DND-41 (cell line): ENCODE data around the gene PLAC8.

Source experiments
- ATAC-seq: fragments of 200-7000 bp; cut with Tn5 transposase; 3 replicates; pipeline ENCODE4 v1.9.1; 2021; ENCODE audit warnings: low read depth; ENCODE audit not compliant: insufficient read depth
- DNase-seq: peaks from one replicate; pipeline ENCODE4 v3.0.0-alpha.2; 2020
- H2AFZ ChIP-seq: 2 replicates; pipeline ENCODE4 v1.6.0; 2012; ENCODE audit warnings: low read depth, low read length
- H3K27ac ChIP-seq: 2 replicates; pipeline ENCODE4 v1.5.1; 2012; ENCODE audit warnings: low read length, inconsistent platforms
- H3K27me3 ChIP-seq: fragments of 200-600 bp; sonication (generic); 2 replicates; pipeline ENCODE4 v1.6.0; 2012; ENCODE audit warnings: low read length, mild to moderate bottlenecking, inconsistent platforms; ENCODE audit not compliant: insufficient read depth, poor library complexity
- H3K36me3 ChIP-seq: 2 replicates; pipeline ENCODE4 v1.5.1; 2012; ENCODE audit warnings: low read length, inconsistent platforms; ENCODE audit not compliant: insufficient read depth
- H3K4me1 ChIP-seq: 2 replicates; pipeline ENCODE4 v1.5.1; 2012; ENCODE audit warnings: mild to moderate bottlenecking, low read length; ENCODE audit not compliant: insufficient read depth
- H3K4me2 ChIP-seq: 2 replicates; pipeline ENCODE4 v1.6.0; 2012; ENCODE audit warnings: mild to moderate bottlenecking, moderate library complexity, low read length, inconsistent platforms; ENCODE audit not compliant: insufficient read depth
- H3K4me3 ChIP-seq, 2 experiments: fragments of 200-600 bp in 1 of 2; shearing (Covaris generic) in 1 of 2; 2 replicates each; pipeline ENCODE4 v1.5.1; 2012 to 2016; ENCODE audit warnings: inconsistent platforms in 2 of 2, low read length in 2 of 2, mild to moderate bottlenecking in 2 of 2, low read depth in 1 of 2, moderate library complexity in 1 of 2
- H3K79me2 ChIP-seq: 2 replicates; pipeline ENCODE4 v1.6.0; 2012; ENCODE audit warnings: low read length, inconsistent platforms; ENCODE audit not compliant: insufficient read depth
- H3K9ac ChIP-seq: 2 replicates; pipeline ENCODE4 v1.6.0; 2012; ENCODE audit warnings: low read depth, mild to moderate bottlenecking, inconsistent platforms, low read length, moderate library complexity
- H3K9me3 ChIP-seq: 2 replicates; pipeline ENCODE4 v1.5.1; 2012; ENCODE audit warnings: low read length, moderate library complexity, mild to moderate bottlenecking, inconsistent platforms; ENCODE audit not compliant: insufficient read depth, severe bottlenecking
- H4K20me1 ChIP-seq: 2 replicates; pipeline ENCODE4 v1.6.0; 2012; ENCODE audit warnings: low read length; ENCODE audit not compliant: insufficient read depth
- EZH2 ChIP-seq: IDR thresholded peaks from 3 replicates; pipeline ENCODE4 v1.6.1; 2012; ENCODE audit warnings: borderline replicate concordance, low read depth, mild to moderate bottlenecking, moderate library complexity, low read length, inconsistent platforms; ENCODE audit not compliant: severe bottlenecking
- TF ChIP-seq, protein P1 (sequence below): IDR thresholded peaks from 2 replicates; pipeline ENCODE4 v1.5.1; 2012; ENCODE audit warnings: borderline replicate concordance, low read length, moderate library complexity, mild to moderate bottlenecking; ENCODE audit not compliant: poor library complexity, severe bottlenecking; ENCODE audit errors: extremely low read depth

Gene PLAC8

DNA sequence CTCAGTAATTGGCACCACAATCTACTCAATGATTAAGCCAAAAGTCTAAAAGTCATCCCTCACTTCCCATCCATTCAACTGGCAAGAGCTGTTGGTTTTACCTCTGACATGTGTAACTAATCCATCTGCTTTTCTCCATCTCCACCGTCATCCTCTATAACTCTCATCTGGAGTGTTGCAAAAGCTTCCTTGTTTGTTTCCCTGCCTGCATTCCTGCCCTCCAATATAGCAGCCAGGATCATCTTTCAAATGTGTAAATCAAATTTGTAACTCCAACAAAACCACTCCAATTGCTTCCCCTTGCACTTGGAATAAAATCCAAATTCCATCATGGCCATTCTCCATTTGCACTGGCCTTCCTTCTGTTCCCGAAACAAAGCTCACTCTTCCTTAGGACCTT lies 4.3 kb upstream of the PLAC8 start:
- H3K9ac ChIP-seq: no peak overlapping the region
- TF ChIP-seq, protein P1, sequence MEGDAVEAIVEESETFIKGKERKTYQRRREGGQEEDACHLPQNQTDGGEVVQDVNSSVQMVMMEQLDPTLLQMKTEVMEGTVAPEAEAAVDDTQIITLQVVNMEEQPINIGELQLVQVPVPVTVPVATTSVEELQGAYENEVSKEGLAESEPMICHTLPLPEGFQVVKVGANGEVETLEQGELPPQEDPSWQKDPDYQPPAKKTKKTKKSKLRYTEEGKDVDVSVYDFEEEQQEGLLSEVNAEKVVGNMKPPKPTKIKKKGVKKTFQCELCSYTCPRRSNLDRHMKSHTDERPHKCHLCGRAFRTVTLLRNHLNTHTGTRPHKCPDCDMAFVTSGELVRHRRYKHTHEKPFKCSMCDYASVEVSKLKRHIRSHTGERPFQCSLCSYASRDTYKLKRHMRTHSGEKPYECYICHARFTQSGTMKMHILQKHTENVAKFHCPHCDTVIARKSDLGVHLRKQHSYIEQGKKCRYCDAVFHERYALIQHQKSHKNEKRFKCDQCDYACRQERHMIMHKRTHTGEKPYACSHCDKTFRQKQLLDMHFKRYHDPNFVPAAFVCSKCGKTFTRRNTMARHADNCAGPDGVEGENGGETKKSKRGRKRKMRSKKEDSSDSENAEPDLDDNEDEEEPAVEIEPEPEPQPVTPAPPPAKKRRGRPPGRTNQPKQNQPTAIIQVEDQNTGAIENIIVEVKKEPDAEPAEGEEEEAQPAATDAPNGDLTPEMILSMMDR: no peak
- no peak for TF ChIP-seq EZH2
- DNase-seq (no peak), ATAC-seq (no peak)
- no peak overlapping the region for H3K27ac ChIP-seq
- no peak overlapping the region for H3K4me3 ChIP-seq
- peaks cover 6% of the 10 kb centered on the region for H3K79me2 ChIP-seq
- H3K4me2 ChIP-seq: no peak overlapping the region
- peaks cover 22% of the 10 kb centered on the region for H3K4me1 ChIP-seq
- no peaks in the 10 kb centered on the region for H4K20me1 ChIP-seq
- H3K27me3 ChIP-seq: no peaks in the 10 kb centered on the region
- no peak overlapping the region for H2AFZ ChIP-seq
- no peaks in the 10 kb centered on the region for H3K36me3 ChIP-seq
- H3K9me3 ChIP-seq: peaks cover 4% of the 10 kb centered on the region

DNA sequence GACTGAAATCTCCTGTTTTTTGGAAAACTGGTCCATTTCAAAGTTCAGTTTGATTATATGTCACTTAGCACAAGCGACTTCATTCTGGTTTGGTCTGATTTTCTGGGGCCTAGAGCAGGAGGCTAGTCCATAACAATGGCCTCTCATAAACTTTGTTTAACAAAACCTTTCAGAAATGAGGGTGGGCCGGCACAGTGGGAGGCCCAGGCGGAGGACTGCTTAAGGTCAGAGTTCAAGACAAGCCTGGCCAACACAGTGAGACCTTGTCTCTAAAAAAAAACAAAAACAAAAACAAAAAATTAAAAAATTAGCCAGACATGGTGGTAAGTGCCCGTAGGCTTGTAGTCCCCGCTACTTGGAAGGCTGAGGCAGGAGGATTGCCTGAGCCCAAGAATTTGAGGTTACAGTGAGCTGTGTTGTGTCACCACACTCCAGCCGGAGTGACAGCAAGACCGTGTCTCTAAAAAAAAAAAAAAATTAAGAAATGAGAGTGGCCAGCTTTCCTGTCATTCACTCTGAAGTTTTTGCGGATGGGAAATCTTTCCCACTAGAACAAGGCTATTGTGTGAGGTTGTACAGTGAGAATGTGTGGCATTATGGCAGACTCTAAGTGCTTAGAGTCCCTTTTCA lies 1.2 kb upstream of the PLAC8 start:
- Histone ChIP-seq H3K4me3 (no peak overlapping the region), H3K27me3 (no peaks in the 10 kb centered on the region), H2AFZ (no peak overlapping the region), H3K27ac (peak overlapping the region; percentile 76), H3K9ac (no peak overlapping the region), H3K4me1 (peaks cover 53% of the 10 kb centered on the region), H4K20me1 (no peaks in the 10 kb centered on the region), H3K36me3 (no peaks in the 10 kb centered on the region), H3K9me3 (no peaks in the 10 kb centered on the region), H3K4me2 (0 out of 2 replicates have a peak overlapping the region, but pooled peaks have one; percentile 78), H3K79me2 (peaks cover 20% of the 10 kb centered on the region)
- no peak for DNase-seq
- TF ChIP-seq, protein P1: no peak
- no peak for TF ChIP-seq EZH2
- ATAC-seq: no peak

DNA sequence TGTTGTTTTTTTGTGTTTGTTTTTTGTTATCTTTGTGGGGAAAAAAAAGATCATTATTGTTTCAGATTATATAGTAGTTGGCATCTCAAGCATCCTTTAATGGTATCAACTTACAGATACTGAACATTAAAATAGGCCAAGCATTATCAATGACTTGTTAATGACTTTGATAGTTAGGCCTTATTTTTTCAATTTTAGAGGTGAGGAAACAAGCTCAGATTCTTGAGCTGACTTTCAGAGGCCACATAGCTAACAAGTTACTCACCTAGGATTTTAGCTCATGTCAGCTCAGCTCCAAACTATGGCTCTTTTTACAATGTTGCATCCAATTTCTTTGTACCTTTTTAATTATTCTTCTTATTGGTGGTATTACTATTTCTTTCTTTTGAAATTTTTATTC lies 471 bp upstream of the PLAC8 start:
- ATAC-seq (no peak), DNase-seq (no peak)
- Histone ChIP-seq H4K20me1 (no peaks in the 10 kb centered on the region), H2AFZ (peak overlapping the region; percentile 68), H3K4me3 (peak overlapping the region in 1 of 2 experiments; percentile 56; a peak in 2 of 4 replicates), H3K36me3 (no peaks in the 10 kb centered on the region), H3K4me1 (peaks cover 60% of the 10 kb centered on the region), H3K9me3 (no peaks in the 10 kb centered on the region), H3K9ac (peak overlapping the region; percentile 61), H3K4me2 (peak overlapping the region; percentile 78), H3K79me2 (peaks cover 23% of the 10 kb centered on the region), H3K27ac (peak overlapping the region; percentile 76), H3K27me3 (no peaks in the 10 kb centered on the region)
- TF ChIP-seq, protein P1: no peak
- no peak for TF ChIP-seq EZH2
